HL-60/S4 treated with retinoic acid at 250 ng/mL for 4 days and 3 days (cell line): ENCODE results near the gene GCC1.

Source experiments
- in situ Hi-C: fragments of 300-500 bp; cut with MboI; formaldehyde crosslinking; loops from 2 replicates; pipeline ENCODE4 v1.7.0; 2022; ENCODE audit warnings: low sequenced_read_pairs

The GCC1 gene, protein sequence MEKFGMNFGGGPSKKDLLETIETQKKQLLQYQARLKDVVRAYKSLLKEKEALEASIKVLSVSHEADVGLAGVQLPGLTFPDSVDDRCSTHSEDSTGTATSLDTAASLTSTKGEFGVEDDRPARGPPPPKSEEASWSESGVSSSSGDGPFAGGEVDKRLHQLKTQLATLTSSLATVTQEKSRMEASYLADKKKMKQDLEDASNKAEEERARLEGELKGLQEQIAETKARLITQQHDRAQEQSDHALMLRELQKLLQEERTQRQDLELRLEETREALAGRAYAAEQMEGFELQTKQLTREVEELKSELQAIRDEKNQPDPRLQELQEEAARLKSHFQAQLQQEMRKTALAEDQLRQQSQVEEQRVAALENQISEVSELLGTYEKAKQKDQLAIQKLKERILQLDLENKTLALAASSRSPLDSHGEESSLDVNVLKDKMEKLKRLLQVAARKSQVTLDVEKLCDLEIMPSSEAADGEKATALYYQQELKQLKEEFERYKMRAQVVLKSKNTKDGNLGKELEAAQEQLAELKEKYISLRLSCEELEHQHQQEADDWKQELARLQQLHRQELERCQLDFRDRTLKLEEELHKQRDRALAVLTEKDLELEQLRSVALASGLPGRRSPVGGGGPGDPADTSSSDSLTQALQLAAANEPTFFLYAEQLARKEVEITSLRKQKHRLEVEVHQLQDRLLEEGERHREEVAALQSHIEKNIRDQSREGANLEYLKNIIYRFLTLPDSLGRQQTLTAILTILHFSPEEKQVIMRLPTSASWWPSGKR

GRCh38 chr7:127585044-127585953 is at the start of gene GCC1:
Gene GCC1 (minus strand): TSS chr7:127585596. CDS start chr7:127585182, 414 bp downstream.
- in situ Hi-C loops = no loop called here

- in situ Hi-C loops = no loop called here
Observed at GRCh38 chr7:127632276-127632910, 47.0 kb upstream of the GCC1 start.

GRCh38 chr7:127629268-127629854 is 44.0 kb upstream of the GCC1 start:
- in situ Hi-C loops = no loop called here

GRCh38 chr7:127628445-127628844 is 43.0 kb upstream of the GCC1 start:
- in situ Hi-C loops = no loop called here

- in situ Hi-C loops = no loop called here
Observed at GRCh38 chr7:127625331-127625730, 39.9 kb upstream of the GCC1 start.

- in situ Hi-C loops = no loop called here
Observed at GRCh38 chr7:127620406-127621233, 35.2 kb upstream of the GCC1 start.

DNA sequence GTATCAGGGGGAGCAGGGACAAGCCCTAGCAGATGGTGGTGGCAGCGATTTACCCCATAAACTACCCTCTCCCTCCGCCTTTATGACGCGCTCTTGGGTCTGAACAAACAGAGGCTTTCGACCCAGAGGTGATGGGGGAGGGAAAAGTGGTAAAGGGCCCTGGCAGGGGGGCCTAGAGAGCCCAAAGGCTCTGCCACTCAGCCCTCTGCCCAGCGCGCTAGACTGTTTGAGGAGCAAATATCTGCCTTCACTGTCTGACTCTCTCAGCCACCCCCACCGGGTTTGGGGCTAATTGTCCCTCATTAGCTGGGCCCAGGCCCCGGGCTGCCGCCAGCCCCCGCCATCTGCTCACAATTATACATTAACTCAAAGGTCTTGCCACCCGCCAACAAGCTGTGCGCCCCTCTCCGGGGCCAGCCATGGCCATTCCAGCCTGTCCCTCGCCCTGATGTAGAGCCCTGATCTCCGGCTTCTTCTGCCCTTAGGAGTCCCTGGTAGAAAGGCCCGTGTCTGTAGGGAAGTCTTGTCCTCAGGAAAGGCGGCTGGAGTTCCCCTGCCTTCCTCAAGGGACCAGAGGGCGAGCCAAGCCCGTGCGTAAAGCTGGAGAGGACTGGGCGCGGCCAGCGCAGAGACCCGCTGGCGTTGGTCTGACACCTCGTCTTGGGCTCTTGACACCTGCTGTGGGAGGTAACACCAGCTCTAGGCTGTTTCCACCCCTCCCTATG is 34.4 kb upstream of the GCC1 start:
- in situ Hi-C loops = no loop called here

- in situ Hi-C loops = no loop called here
Observed at GRCh38 chr7:127618775-127619174, 33.4 kb upstream of the GCC1 start.

DNA sequence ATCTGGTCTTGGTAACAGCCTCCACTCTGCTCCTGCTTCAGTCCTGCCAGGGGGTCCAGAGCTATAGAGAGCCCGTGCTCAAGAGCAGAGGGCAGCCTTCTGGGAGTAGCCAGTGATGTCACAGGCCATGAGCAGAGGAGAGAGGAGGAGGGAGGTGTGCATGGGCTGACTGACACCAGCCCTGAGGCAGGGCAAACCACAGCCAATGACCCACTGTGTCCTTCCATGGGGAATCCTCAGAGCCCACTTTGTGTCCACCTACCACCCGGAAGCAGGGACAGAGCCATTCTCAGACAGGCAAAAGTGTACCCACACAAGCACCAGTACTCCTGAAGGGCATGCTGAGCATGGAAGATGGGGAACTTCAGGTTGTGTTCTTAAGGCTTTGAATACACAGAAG is 32.6 kb upstream of the GCC1 start, which contains the start of gene PAX4:
PAX4 (minus strand) TSS at position 101 of the 400 bp plus-strand sequence. CDS start 2,214 bp downstream, outside the sequence.
- in situ Hi-C loops = no loop called here

DNA sequence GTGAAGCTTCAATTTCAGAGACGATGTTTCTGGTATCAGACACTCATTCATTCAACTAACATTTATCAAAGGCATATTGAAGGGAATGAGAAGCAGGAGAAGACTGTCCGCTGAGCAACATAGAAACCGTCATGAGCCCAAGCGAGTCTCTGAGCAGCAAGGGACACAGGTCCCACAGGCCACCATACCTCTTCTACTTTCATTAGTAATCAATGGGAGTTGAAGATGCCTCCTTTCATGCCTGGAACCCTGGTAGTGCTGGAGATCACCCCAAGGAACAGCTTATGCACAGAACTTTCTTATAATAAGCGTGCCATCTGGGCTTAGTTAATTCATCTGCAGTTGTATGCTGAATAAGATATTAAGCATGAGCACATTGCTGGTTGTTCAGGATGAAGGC is 31.3 kb upstream of the GCC1 start:
- in situ Hi-C loops = no loop called here

DNA sequence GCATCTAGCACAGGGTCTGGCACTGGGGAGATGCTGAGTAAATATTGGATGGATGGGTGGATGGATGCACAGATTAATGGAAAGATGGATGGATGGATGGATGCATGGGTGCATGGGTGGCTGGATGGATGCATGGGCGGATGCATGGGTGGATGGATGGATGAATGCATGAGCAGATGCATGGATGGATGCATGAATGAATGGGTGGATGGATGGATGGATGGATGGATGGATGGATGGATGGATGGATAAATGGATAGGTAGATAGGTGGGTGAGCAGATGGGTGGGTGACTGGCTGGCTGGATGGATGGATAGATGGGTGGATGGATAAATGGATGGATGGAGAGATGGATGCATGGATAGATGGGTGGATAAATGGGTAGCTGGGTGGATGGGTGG is 26.9 kb upstream of the GCC1 start:
- in situ Hi-C loops = no loop called here

DNA sequence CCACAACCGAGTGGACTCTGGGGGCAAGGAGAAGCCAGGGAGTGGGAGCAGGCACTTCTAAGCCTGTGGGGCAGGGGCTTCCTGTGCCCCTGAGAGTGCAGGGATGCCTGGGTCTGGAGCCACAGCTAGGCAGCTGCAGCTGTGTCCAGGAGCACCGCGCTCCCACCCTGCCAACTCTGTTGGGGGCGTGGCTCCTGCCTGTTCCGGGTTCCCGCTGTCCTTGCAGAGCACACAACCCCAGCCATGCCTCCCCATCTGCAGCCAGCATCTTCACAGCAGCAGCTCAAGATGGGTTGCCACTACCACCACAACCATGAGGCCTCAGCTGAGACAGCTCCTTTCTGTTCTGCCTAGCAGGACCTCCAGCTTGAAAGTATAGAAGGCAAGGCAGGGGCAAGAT is 23.9 kb upstream of the GCC1 start:
- in situ Hi-C loops = no loop called here

DNA sequence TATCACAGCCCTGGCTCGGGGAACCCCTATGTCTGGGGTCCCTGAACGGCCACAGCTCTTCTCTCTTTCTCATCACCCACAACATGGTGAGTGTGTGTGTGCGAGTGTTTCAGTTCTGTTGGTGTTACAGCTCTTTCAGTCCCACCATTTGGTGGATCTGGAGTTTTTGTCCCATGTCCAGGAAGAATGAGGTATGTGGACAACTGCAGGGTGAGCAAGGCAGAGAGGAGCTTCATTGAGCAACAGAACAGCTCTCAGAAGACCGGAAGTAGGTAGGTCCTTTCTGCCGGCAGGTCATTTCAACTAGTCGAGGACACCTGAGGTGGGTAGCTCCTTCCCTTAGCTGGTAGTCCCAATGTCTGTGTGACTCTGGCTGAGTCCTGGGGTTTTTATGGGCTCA is 23.1 kb upstream of the GCC1 start:
- in situ Hi-C loops = no loop called here

DNA sequence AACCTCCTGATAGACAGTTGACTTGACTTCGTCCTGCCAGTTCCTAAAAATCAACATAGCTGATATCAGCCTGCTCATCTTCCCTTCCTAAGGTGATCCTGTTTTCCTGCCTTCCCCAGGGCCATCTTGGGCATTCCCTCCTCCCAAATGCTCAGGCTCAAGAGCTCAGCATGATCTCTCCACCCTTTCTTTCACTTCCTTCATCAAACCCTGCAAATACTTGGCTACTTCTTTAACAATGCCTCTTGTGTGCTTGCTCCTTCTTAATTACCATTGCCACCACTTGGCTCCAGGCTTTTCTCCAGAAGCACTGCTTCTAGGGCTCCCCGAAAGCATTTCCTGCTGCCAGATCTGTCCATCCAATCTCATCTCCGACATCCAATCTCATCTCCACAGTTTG is 15.5 kb upstream of the GCC1 start:
- in situ Hi-C loops = no loop called here

- in situ Hi-C loops = no loop called here
Observed at GRCh38 chr7:127598318-127598717, 12.9 kb upstream of the GCC1 start.

- in situ Hi-C loops = no loop called here
Observed at GRCh38 chr7:127595737-127596136, 10.3 kb upstream of the GCC1 start.

DNA sequence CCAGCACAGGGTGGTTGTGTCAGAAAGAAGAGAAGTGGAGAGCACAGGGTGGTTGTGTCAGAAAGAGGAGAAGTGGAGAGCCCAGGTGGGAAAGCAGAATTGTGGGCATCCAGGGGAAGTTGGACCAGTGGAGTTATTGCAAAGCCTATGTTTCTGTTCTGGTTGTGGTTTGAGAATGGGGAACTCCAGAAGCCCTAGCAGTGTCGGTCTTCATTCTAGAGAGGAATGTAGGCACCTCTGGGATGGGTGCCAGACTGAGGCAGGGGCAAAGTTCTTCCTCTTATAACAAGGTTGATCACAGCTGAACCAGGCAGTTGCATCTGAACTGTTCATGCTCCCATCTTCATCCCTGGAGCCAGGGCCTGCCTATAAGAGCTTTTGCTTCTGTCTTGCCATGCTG is 9.1 kb upstream of the GCC1 start:
- in situ Hi-C loops = no loop called here

DNA sequence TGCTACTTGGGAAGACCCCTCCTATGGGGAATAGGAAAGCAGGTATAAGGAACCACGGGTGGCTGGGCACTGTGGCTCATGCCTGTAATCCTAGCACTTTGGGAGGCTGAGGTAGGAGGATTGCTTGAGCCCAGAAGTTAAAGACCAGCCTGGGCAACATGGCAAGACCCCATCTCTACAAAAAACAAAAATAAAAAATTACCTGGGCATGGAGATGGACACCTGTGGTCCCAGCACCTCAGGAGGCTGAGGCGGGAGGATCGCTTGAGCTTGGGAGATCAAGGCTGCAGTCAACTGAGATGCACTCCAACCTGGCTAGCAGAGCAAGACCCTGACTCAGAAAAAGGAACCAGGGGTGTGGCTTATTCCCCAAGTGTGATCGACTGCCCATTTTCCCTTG is 7.2 kb upstream of the GCC1 start:
- in situ Hi-C loops = no loop called here

GRCh38 chr7:127591591-127591990 is 6.2 kb upstream of the GCC1 start:
- in situ Hi-C loops = no loop called here
